BLaER1 treated with 17β-estradiol and CSF1 and Interleukin-3, amounts not matched to agents 10 nM and 100 nM (cell line): ENCODE data around the gene GPR157.

Experiments used
- H3K27ac ChIP-seq, 11 experiments: shearing (Covaris generic); formaldehyde crosslinking; 2 replicates each; pipeline ENCODE4 v1.8.1; 2022
- H3K27me3 ChIP-seq, 11 experiments: shearing (Covaris generic); formaldehyde crosslinking; 2 replicates each; pipeline ENCODE4 v1.8.1; 2022
- H3K36me3 ChIP-seq, 11 experiments: shearing (Covaris generic); formaldehyde crosslinking; 2 replicates each; pipeline ENCODE4 v1.8.1; 2022
- H3K4me1 ChIP-seq, 10 experiments: shearing (Covaris generic); formaldehyde crosslinking; 2 replicates each; pipeline ENCODE4 v1.8.1; 2022
- H3K4me2 ChIP-seq, 11 experiments: shearing (Covaris generic); formaldehyde crosslinking; 2 replicates each; pipeline ENCODE4 v1.8.1; 2022
- H3K4me3 ChIP-seq, 10 experiments: shearing (Covaris generic); formaldehyde crosslinking; 2 replicates each; pipeline ENCODE4 v1.8.1; 2022
- H3K9ac ChIP-seq, 11 experiments: shearing (Covaris generic); formaldehyde crosslinking; 2 replicates each; pipeline ENCODE4 v1.8.1; 2022
- H3K9me3 ChIP-seq, 11 experiments: shearing (Covaris generic); formaldehyde crosslinking; replicated peaks in 1 of 11; 2 replicates each; pipeline ENCODE4 v1.8.1; 2022
- H4K20me1 ChIP-seq, 11 experiments: shearing (Covaris generic); formaldehyde crosslinking; 2 replicates each; pipeline ENCODE4 v1.8.1; 2022
- Cebpa-rat ChIP-seq, 11 experiments: shearing (Covaris generic); IDR thresholded peaks; 2 replicates each; pipeline ENCODE4 v1.8.1; 2022

The GPR157 gene

GRCh38 chr1:9110669-9111356 is 18.1 kb downstream of the GPR157 start:
- peak overlapping the region in 1 of 11 experiments; percentile 0; a peak in 1 of 22 replicates for H3K9ac ChIP-seq
- peak overlapping the region in 9 of 11 experiments; percentile 2 to 61 (median 44); a peak in 13 of 22 replicates for H3K4me2 ChIP-seq

GRCh38 chr1:9108056-9108665 is 20.7 kb downstream of the GPR157 start:
- peaks cover 0 to 27% (median 22%) of the 10 kb centered on the region in 10 experiments; a peak in 16 of 20 replicates for H3K4me1 ChIP-seq
- H3K9me3 ChIP-seq = no peaks in the 10 kb centered on the region

More at GRCh38 chr1:9110669-9111356, 18.1 kb downstream of the GPR157 start:
- no peaks in the 10 kb centered on the region for H3K27me3 ChIP-seq
- H3K27ac ChIP-seq = no peak overlapping the region
- H3K4me1 ChIP-seq = peaks cover 5 to 31% (median 22%) of the 10 kb centered on the region in 10 experiments; a peak in 19 of 20 replicates
- no peaks in the 10 kb centered on the region for H3K9me3 ChIP-seq
- peaks cover 0 to 66% (median 0%) of the 10 kb centered on the region in 11 experiments; a peak in 4 of 22 replicates for H3K36me3 ChIP-seq
- TF ChIP-seq Cebpa-rat (IDR thresholded peaks at IDR 0.05) = 0 out of 22 replicates have a peak, but pooled peaks of 2 of the 11 experiments have one; percentile 21 to 39
- H3K4me3 ChIP-seq = no peak overlapping the region
- H4K20me1 ChIP-seq = peaks cover 0 to 68% (median 0%) of the 10 kb centered on the region in 11 experiments; a peak in 6 of 22 replicates

GRCh38 chr1:9107136-9107535 is 21.8 kb downstream of the GPR157 start:
- H3K27ac ChIP-seq = no peak overlapping the region
- H3K4me2 ChIP-seq = peak overlapping the region in 4 of 11 experiments; percentile 14 to 34 (median 28); a peak in 6 of 22 replicates
- H3K4me1 ChIP-seq = peaks cover 0 to 27% (median 22%) of the 10 kb centered on the region in 10 experiments; a peak in 16 of 20 replicates
- H3K4me3 ChIP-seq = no peak overlapping the region
- peaks cover 0 to 90% (median 9%) of the 10 kb centered on the region in 11 experiments; a peak in 10 of 22 replicates for H3K36me3 ChIP-seq
- H3K9ac ChIP-seq = no peak overlapping the region
- H4K20me1 ChIP-seq = peaks cover 0 to 45% (median 0%) of the 10 kb centered on the region in 11 experiments; a peak in 4 of 22 replicates
- no peak for TF ChIP-seq Cebpa-rat (IDR thresholded peaks at IDR 0.05)
- no peaks in the 10 kb centered on the region for H3K27me3 ChIP-seq
- no peaks in the 10 kb centered on the region for H3K9me3 ChIP-seq

More at GRCh38 chr1:9108056-9108665, 20.7 kb downstream of the GPR157 start:
- Histone ChIP-seq H3K27me3 (no peaks in the 10 kb centered on the region), H3K27ac (no peak overlapping the region), H3K4me3 (no peak overlapping the region), H3K9ac (no peak overlapping the region), H3K36me3 (peaks cover 0 to 90% (median 9%) of the 10 kb centered on the region in 11 experiments; a peak in 9 of 22 replicates), H4K20me1 (peaks cover 0 to 55% (median 0%) of the 10 kb centered on the region in 11 experiments; a peak in 6 of 22 replicates), H3K4me2 (no peak overlapping the region)
- TF ChIP-seq Cebpa-rat (IDR thresholded peaks at IDR 0.05) = no peak

GRCh38 chr1:9106286-9106685 is 22.6 kb downstream of the GPR157 start:
- H3K4me3 ChIP-seq = no peak overlapping the region
- H3K27ac ChIP-seq = no peak overlapping the region
- peaks cover 0 to 88% (median 9%) of the 10 kb centered on the region in 11 experiments; a peak in 10 of 22 replicates for H3K36me3 ChIP-seq
- no peak overlapping the region for H3K4me2 ChIP-seq
- H4K20me1 ChIP-seq = peaks cover 0 to 38% (median 0%) of the 10 kb centered on the region in 11 experiments; a peak in 4 of 22 replicates
- TF ChIP-seq Cebpa-rat (IDR thresholded peaks at IDR 0.05) = no peak
- no peaks in the 10 kb centered on the region for H3K9me3 ChIP-seq
- peaks cover 0 to 29% (median 23%) of the 10 kb centered on the region in 10 experiments; a peak in 16 of 20 replicates for H3K4me1 ChIP-seq
- H3K9ac ChIP-seq = no peak overlapping the region
- no peaks in the 10 kb centered on the region for H3K27me3 ChIP-seq

- H3K27ac ChIP-seq = no peak overlapping the region
- H3K4me3 ChIP-seq = no peak overlapping the region
- no peaks in the 10 kb centered on the region for H3K9me3 ChIP-seq
- H3K9ac ChIP-seq = no peak overlapping the region
- H3K27me3 ChIP-seq = no peaks in the 10 kb centered on the region
- no peak for TF ChIP-seq Cebpa-rat (IDR thresholded peaks at IDR 0.05)
- H4K20me1 ChIP-seq = peaks cover 0 to 35% (median 0%) of the 10 kb centered on the region in 11 experiments; a peak in 4 of 22 replicates
- H3K4me1 ChIP-seq = peaks cover 0 to 29% (median 24%) of the 10 kb centered on the region in 10 experiments; a peak in 16 of 20 replicates
- no peak overlapping the region for H3K4me2 ChIP-seq
- peaks cover 0 to 83% (median 9%) of the 10 kb centered on the region in 11 experiments; a peak in 10 of 22 replicates for H3K36me3 ChIP-seq
Observed at GRCh38 chr1:9105336-9105867, 23.5 kb downstream of the GPR157 start.

- no peak overlapping the region for H3K27ac ChIP-seq
- H3K9me3 ChIP-seq = peaks cover 0 to 8% (median 6%) of the 10 kb centered on the region in 11 experiments; a peak in 19 of 22 replicates
- no peak for TF ChIP-seq Cebpa-rat (IDR thresholded peaks at IDR 0.05)
- H3K36me3 ChIP-seq = peaks cover 0 to 48% (median 9%) of the 10 kb centered on the region in 11 experiments; a peak in 10 of 22 replicates
- H3K27me3 ChIP-seq = no peaks in the 10 kb centered on the region
- no peak overlapping the region for H3K4me3 ChIP-seq
- no peak overlapping the region; a peak in 1 of 22 replicates for H3K9ac ChIP-seq
- H3K4me2 ChIP-seq = peak overlapping the region in 4 of 11 experiments; percentile 13 to 49 (median 32); a peak in 2 of 22 replicates
- H3K4me1 ChIP-seq = peaks cover 0 to 34% (median 12%) of the 10 kb centered on the region in 10 experiments; a peak in 15 of 20 replicates
- peaks cover 0 to 18% (median 0%) of the 10 kb centered on the region in 11 experiments; a peak in 4 of 22 replicates for H4K20me1 ChIP-seq
Observed at GRCh38 chr1:9101510-9102146, 27.3 kb downstream of the GPR157 start.

GRCh38 chr1:9100471-9101043 is 28.3 kb downstream of the GPR157 start:
- Histone ChIP-seq H4K20me1 (peaks cover 0 to 7% (median 0%) of the 10 kb centered on the region in 11 experiments; a peak in 3 of 22 replicates), H3K4me1 (peaks cover 0 to 34% (median 12%) of the 10 kb centered on the region in 10 experiments; a peak in 15 of 20 replicates), H3K27me3 (no peaks in the 10 kb centered on the region), H3K36me3 (peaks cover 0 to 39% (median 9%) of the 10 kb centered on the region in 11 experiments; a peak in 10 of 22 replicates), H3K9me3 (peaks cover 10 to 18% (median 17%) of the 10 kb centered on the region in 11 experiments), H3K4me3 (no peak overlapping the region), H3K27ac (peak overlapping the region in 1 of 11 experiments; percentile 11; a peak in 1 of 22 replicates), H3K4me2 (peak overlapping the region in 7 of 11 experiments; percentile 6 to 59 (median 24); a peak in 6 of 22 replicates), H3K9ac (no peak overlapping the region)
- 0 out of 22 replicates have a peak, but pooled peaks of 1 of the 11 experiments have one; percentile 22 for TF ChIP-seq Cebpa-rat (IDR thresholded peaks at IDR 0.05)

- no peak for TF ChIP-seq Cebpa-rat (IDR thresholded peaks at IDR 0.05)
- Histone ChIP-seq H3K9ac (no peak overlapping the region), H3K27ac (no peak overlapping the region), H3K4me1 (peaks cover 0 to 37% (median 12%) of the 10 kb centered on the region in 10 experiments; a peak in 15 of 20 replicates), H4K20me1 (no peaks in the 10 kb centered on the region; a peak in 1 of 22 replicates), H3K4me3 (no peak overlapping the region), H3K27me3 (no peaks in the 10 kb centered on the region), H3K4me2 (no peak overlapping the region), H3K9me3 (peaks cover 20 to 28% (median 27%) of the 10 kb centered on the region in 11 experiments), H3K36me3 (peaks cover 0 to 29% (median 9%) of the 10 kb centered on the region in 11 experiments; a peak in 10 of 22 replicates)
Observed at GRCh38 chr1:9099555-9099954, 29.3 kb downstream of the GPR157 start.
